CD4-positive, alpha-beta T cell treated with Interleukin-6 at 100 ng/mL for 8 hours (primary cell): ENCODE data around the gene ST3GAL3.

Experiments
- DNase-seq: peaks from one replicate; pipeline ENCODE4 v3.0.0-alpha.2; 2020; ENCODE audit warnings: mixed read lengths, low spot score

The ST3GAL3 gene

DNA sequence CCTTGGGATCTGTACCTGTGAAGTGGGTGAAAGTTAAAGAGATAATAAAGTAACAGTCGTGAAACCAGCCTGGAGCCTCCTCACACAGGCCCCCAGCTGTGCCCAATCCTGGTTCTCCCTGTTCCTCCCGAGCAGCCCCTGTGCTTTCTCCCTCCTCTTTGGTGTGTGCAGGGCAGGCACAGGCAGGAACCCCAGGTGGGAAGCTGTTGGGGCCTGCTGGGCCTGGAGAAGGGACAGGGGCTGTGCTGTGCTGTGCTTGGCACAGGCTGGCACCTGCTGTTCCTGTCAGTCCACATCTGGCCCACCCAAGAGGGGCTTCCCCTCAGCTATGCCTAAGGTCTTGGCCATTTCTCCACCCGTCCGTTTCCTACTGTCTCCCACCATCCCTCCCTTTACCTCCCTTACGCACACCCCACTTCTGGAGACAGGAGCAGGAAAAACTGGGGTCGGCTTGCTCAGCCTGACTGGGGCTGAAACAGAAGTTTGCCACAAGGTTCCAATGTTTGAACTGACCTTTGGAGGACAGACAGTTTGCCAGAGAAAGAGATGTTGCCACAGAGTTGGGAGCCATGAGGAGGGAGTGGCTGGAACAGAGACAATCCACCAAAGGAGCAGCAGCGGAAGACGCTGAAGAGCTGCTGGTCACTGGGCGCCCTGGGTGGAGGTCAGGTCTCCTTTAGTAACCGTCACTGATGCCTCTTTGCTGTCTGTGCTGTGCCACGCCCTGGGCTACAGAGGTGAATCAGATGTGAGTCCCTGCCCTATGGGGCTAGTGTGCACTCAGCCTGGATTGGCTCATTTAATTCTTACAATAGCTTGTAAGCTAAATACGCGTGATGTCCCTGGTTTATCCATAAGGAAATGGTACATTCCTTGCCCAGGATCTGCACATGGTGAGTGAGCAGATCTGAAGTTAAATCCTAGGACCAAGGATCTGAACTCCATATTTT, 207.5 kb downstream of the ST3GAL3 start:
- no peak for DNase-seq

DNA sequence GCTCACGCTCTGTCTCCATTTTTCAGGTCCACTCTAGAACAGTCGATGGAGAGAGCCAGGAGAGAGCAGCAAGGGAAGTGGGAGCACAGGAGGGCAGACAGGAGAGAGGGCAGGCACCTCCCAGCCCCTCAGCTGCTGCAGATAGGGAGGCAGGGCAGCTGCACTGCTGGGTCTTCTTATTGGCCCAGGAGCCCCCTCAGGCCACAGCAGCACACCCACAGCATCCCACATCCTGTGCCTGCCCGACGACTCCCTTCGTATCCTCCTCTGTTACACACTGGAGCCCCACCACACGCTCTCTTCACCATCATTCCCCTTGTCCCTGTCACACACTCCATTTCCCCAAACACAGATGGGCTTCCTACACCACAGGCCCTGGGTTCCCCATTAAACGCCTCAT, 212.6 kb downstream of the ST3GAL3 start:
- no peak for DNase-seq

DNA sequence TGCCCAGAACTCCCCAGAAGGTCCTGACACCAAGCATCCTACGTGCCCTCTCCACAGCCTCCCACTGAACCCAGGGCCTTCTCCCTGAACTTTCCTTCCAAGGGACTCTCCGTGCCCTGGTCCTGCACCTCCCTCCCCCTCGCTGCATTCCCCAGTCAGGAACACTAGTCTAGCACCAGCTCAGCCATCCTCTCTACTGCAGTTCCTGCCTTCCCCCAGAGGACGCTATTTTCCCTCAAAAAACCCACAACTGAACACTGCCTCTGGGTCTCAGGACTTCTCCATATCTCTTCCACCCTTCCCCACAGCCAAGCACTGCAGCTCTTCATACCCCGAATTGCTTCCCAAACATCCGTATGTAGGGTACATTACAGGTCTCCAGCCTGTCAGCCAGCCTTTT, 213.7 kb downstream of the ST3GAL3 start:
- DNase-seq = no peak

DNA sequence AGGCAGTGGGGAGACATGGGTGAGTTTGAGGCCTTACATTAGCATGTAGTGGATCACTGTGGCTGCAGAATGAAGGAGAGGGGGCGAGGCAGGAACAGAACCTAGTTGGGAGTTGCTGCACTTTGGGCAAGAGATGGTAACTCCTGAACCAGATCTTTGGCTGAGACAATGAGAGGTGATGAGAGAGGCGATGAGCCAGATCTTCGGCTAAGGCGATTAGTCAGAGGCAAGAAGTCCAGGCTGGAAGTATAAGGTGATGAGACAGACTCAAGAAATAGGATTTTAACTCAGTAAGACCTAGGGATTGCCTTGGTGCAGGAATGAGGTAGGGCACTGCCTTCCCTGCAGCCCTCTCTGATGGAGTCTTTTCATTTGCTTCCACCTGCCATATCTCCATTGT, 217.2 kb downstream of the ST3GAL3 start:
- no peak for DNase-seq

DNA sequence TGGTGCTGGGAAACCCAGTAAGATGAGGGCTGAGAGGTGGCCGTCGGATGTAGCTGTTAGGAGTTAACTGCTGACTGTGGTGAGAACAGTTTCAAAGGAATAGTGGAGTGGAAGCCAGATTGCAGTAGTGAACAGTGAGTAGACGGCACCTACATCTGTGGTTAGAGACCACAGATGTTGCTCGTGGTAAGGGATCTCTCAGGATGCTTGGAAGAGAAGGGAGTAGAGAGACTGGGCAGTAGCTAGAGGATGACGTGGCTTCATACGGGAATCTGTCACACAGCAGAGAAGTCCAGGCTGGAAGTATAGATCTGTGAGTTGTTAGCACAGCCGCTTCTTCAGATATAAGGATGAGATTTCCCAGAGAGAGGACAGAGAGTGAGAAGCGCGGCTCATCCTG, 218.5 kb downstream of the ST3GAL3 start:
- DNase-seq = no peak

DNA sequence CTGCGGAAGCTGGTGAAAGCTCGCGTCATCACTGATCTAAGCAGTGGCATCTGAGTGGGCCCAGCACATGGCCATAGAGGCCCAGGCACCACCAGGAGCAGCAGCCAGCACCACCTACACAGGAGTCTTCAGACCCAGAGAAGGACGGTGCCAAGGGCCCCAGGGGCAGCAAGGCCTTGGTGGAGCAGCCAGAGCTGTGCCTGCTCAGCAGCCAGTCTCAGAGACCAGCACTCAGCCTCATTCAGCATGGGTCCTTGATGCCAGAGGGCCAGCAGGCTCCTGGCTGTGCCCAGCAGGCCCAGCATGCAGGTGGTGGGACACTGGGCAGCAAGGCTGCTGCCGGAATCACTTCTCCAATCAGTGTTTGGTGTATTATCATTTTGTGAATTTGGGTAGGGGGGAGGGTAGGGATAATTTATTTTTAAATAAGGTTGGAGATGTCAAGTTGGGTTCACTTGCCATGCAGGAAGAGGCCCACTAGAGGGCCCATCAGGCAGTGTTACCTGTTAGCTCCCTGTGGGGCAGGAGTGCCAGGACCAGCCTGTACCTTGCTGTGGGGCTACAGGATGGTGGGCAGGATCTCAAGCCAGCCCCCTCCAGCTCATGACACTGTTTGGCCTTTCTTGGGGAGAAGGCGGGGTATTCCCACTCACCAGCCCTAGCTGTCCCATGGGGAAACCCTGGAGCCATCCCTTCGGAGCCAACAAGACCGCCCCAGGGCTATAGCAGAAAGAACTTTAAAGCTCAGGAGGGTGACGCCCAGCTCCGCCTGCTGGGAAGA, 223.0 kb downstream of the ST3GAL3 start:
- no peak for DNase-seq

DNA sequence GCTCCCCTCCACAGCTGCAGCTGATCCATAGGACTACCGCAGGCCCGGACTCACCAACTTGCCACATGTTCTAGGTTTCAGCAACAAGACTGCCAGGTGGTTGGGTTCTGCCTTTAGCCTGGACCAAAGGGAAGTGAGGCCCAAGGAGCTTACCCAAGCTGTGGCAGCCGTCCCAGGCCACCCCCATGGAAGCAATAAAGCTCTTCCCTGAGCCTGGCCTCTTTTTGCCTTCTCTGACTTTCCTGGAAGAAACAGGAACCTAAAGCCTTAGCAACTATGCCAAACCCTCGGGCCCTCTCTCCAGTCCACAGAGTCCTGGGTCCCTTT, 223.6 kb downstream of the ST3GAL3 start:
- DNase-seq = no peak

DNA sequence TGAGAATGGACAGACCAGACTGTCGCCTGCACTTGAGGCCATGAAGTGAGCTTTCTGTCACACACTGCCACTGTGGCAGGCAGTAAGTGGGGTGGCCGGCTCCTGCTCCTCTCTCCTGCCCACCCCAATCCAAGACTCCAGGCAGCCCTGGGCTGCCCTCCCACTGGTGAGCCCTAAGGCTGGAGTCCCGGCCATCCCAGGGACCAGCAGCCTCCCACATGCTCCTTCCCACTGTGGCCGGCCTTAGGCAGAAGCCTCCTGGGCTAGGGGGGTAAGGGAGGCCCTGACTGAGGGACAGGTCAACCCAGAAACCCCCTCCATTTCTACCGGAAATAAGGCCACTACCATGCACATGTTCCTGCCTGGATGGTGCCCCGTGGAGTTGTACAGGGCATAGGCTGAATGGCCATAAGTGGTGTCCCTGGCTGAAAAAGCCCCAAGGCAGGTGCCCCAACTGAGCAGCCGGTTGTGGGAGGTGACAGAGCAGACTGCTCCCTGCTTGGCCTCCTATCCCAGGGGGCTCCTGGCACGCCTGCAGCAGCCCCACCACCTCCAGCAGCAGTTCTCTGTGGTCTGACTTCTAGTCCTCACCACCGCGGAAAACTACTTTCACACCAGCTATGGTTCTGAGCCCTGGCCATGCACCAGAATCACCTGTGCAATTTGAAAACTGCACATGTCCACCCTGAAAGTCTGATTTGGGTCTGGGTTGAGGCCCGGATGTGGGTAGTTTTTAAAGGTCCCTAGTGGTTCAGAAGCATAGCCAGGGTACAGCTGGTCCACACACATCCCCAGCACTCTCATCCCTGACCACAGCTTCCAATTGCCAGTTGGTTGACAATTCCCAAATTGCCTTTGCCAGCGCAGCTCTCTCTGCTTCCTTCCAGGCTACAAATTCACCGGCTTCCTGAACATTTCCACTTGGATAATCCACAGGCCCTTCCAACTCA, 224.7 kb downstream of the ST3GAL3 start:
- DNase-seq = no peak

DNA sequence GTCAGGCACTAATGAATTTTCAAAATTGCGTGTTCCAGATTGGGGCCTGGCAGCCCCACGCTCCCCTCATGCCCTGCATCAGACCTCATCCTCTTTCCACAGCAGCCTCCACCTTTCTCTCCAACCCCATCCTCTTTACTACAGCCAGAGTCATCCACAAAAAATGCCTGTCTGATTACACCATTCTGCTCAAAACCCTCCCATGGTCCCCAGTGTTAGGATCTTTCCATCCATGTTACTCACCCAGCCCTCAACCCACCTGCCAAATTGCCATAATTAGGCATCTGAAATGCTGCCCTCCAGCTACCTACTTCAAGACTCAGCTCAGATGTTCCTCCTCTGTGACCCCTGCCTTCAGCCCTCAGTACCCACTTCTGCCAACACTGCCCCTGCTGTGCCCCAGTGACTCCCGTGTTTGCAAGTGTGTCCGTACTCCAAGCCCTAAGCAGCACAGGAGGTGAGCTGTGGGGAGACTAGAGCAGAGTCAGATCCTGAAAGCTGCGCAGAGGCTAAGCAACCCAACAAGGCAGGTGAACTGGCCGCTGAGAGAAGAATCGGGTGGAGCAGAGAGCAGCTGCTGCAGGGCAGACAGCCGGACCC, 225.6 kb downstream of the ST3GAL3 start:
- no peak for DNase-seq

DNA sequence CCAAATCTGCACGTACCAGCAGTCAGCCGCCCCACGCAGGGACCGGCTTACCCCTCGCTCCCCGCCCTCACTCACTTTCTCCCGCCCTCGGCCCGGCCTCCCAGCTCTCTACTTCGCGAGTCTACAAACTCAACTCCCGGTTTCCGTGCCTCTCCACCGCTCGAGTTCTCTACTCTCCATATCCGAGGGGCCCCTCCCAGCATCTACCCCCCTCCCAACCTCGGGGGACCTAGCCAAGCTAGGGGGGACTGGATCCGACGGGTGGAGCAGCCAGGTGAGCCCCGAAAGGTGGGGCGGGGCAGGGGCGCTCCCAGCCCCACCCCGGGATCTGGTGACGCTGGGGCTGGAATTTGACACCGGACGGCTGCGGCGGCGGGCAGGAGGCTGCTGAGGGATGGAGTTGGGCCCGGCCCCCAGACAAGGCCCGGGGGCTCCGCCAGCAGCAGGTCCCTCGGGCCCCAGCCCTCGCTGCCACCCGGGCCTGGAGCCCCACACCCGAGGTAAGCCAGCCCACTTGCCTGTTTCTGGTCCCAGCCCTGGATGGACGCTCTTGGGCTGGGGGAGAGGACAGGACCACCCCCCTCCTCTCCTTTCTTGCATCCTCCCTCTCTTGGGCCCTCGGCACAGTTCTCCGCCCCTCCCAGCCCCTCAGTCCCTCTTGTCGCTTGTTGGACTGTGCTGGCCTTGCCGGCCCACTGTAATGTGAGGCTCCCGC, 226.2 kb downstream of the ST3GAL3 start, which contains the start of gene ARTN:
Gene ARTN, plus strand, starts transcription at position 416 of the 715 bp plus-strand sequence. CDS start 1,856 bp downstream, outside the sequence.
- DNase-seq = no peak

DNA sequence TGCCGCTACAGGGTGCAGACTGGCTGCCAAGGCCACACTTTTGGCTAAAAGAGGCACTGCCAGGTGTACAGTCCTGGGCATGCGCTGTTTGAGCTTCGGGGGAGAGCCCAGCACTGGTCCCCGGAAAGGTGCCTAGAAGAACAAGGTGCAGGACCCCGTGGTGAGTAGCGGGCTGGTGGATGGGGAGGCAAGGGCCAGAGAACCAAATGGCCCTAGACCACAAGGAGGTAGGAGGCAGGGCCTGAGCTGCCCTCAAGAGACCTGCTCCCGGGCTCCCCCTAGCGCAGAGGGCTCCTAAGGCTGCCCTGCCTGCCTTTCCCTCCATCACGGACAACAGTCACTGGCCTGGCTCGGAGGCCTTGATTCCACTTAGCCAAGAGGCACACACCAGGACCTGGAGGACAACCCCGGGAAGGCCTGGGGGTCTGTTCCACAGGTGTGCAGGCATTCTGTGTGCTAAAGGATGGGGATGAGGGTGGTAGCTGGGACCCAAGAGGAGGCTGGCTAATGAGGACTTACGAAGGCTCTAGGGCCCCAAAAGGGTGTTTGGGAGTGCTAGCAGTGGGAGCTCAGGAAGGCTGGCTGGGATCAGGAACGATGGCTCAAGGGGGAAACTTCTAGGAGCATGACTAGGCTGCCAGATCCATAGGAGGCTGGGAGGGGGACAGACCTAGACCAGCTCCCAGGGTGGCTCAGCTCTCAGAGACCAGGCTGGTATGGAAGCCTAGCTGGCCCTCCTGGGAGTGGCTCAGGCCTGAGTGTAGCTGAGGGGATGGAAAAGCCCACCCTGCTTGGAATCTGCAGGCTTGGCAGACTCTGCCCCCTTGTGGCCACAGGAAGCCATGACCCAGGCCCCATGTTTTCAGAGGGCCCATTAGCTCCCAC, 227.0 kb downstream of the ST3GAL3 start:
- peak; percentile 29 for DNase-seq

DNA sequence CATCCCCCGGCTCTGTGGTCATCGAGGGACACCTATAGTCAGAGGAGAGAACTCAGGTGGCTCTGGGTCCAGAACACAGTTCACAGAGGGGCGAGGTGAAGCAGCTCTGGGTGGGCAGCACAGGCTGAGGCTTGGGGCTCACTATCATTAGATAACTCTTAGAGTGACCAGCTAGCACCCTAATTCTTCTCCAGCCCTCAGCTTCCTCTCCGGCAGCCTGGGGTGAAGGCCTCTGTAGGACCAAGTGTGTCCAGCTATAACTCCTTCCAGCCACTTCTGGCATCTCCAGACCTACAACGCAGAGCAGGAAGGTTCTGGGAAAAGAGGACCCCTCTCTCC, 227.6 kb downstream of the ST3GAL3 start:
- DNase-seq = no peak

DNA sequence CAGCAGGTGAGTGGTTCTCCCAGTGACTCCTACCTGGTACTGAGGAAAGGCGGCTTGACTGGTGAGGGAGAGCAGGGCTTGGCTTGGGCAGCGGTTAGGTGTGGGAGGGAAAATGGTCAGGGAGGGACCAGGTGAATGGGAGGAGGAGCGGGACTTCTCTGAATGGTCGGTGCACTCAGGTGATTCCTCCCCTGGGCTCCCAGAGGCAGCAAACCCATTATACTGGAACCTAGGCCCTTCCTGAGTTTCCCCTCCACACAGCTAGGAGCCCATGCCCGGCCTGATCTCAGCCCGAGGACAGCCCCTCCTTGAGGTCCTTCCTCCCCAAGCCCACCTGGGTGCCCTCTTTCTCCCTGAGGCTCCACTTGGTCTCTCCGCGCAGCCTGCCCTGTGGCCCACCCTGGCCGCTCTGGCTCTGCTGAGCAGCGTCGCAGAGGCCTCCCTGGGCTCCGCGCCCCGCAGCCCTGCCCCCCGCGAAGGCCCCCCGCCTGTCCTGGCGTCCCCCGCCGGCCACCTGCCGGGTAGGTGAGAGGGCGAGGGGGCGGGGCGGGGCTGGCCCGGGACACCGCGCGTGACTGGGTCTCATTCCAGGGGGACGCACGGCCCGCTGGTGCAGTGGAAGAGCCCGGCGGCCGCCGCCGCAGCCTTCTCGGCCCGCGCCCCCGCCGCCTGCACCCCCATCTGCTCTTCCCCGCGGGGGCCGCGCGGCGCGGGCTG, 228.5 kb downstream of the ST3GAL3 start:
- no peak for DNase-seq

DNA sequence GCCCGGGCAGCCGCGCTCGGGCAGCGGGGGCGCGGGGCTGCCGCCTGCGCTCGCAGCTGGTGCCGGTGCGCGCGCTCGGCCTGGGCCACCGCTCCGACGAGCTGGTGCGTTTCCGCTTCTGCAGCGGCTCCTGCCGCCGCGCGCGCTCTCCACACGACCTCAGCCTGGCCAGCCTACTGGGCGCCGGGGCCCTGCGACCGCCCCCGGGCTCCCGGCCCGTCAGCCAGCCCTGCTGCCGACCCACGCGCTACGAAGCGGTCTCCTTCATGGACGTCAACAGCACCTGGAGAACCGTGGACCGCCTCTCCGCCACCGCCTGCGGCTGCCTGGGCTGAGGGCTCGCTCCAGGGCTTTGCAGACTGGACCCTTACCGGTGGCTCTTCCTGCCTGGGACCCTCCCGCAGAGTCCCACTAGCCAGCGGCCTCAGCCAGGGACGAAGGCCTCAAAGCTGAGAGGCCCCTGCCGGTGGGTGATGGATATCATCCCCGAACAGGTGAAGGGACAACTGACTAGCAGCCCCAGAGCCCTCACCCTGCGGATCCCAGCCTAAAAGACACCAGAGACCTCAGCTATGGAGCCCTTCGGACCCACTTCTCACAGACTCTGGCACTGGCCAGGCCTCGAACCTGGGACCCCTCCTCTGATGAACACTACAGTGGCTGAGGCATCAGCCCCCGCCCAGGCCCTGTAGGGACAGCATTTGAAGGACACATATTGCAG, 229.3 kb downstream of the ST3GAL3 start:
- DNase-seq = no peak

DNA sequence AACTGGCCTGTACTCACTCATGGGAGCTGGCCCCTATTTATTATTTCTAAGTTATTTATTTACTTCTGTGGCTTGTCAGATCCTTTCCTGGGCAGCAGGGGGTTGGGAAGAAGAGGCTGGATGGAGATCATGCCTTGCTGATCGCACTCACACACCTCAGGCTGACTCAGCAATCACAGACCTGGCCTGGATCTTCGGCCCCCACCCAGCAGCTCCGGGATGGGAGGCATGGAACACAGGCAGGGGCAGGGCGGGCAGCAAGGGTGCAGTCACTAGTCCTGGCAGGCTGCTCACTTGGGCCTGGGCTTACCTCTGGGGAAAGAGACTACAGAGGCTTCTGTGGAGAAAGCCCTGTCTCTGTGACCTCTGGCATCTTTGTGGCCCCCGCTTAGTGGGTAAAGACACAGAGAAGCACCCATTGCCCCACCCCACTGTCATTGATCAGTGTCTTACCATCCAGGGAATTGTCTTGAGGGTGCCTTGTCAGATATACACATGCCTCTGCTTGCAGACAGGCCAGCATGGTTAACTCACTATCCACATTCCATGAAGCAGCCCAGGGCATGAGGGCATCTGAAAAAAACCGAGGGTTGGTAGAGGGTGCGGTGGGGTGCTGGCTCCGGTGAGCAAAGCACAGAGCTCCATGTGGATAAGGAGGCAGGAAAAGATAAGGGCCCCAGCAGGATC, 230.0 kb downstream of the ST3GAL3 start:
- DNase-seq = no peak

DNA sequence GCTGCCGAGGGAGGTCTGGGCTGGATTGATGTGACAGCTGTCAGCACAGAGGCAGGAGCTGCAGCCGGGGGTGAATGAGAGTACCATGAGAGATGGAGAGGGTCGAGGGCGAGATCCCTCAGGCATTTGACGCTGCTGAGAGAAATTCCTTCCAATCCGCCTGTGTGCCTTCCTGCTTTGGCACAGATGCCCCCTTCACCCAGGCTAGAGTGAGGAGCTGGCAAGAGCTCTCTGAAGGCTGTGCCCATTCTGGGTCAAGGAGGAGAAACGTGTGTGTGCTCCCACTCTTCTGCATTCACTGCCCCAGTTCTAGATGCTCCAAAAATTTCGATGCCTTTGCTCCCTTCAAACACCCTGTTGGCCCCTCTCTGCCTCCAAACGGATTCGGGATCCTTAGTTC, 231.0 kb downstream of the ST3GAL3 start:
- no peak for DNase-seq

DNA sequence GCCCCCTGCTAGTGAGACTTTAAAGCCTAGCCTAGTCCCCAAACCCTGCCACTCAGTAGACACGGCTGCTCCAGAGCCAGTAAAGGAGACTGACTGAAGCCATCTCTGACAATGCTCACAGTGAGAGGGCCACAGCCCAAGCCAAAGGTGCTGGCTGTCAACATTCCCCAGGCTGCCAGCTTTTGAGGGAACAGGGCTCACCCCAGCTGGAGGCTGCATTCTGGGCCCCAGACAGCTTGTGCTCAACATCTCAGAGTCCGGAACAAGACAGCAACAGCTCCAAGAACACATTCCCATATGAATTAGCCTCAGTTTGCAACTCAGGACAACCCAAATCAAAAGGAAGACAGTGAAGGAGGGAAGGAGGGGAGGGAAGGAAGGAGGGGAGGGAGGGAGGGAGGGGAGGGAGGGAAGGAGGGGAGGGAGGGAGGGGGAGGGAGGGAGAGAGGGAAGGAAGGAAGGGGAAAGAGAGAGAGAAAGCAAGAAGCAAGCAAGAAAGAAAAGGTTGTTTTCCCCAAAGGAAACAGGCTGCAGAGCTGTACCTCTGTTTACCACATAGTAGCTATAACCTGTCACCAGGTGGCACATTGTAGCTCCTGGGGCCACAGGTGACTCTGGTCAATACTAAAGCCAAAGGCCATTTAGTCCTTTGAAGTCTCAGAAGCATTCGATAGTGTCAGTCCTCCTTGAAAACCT, 231.7 kb downstream of the ST3GAL3 start:
- no peak for DNase-seq

DNA sequence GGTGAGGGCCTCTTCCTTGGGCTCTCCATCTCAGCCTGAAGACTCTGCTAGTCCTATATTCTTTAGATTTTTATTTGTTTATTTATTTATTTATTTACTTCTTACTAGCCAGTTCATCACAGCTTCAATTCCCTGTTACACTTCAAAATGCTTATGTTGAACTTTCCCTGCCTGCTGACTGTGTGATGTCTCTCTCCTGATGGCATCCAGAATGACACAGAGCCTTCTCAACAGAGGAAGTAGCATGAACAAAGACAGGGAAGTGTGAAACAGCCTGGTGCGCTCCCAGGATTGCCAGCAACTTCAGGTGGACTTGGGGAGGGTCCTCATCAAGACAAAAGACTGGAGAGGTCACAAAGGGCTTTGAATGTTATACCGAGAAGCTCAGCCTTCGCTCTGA, 235.1 kb downstream of the ST3GAL3 start:
- no peak for DNase-seq
